RWPE1 (cell line): ENCODE data around the gene TGFBI.

Experiments used
- CTCF ChIA-PET: fragments of 350-600 bp; sonication (Branson Sonifier 250); formaldehyde crosslinking; extraction: SDS; loops from one replicate; lab custom pipeline; 2021; lab: Yijun Ruan, JAX
- POLR2A ChIA-PET: fragments of 400-600 bp; formaldehyde crosslinking; extraction: SDS; loops from one replicate; lab custom pipeline; 2020; ENCODE audit warnings: antibody characterized with exemption; ENCODE audit not compliant: low non-redundant PET; lab: Yijun Ruan, JAX
- DNase-seq: peaks from one replicate; pipeline ENCODE4 v3.0.0; 2012; ENCODE audit warnings: low spot score
- H3K27ac ChIP-seq: fragments of 450-650 bp; 2 replicates; pipeline ENCODE4 v1.5.1; 2017
- CTCF ChIP-seq: fragments of 450-650 bp; conservative IDR thresholded peaks from 2 replicates; pipeline ENCODE4 v1.5.1; 2017; ENCODE audit warnings: low read depth, mild to moderate bottlenecking

Gene TGFBI

GRCh38 chr5:136032564-136032963 lies 3.8 kb downstream of the TGFBI start:
- H3K27ac ChIP-seq, result peak overlapping the region; percentile 89
- no peak for TF ChIP-seq CTCF
- DNase-seq, result peak; percentile 82
- CTCF ChIA-PET, result interaction anchor here (0.5 to 0.7 kb wide), 3 partner anchors 23 to 559 kb away, joined by 3 to 6 read pairs (median 4); no protein-coding TSS in a partner anchor
- POLR2A ChIA-PET, result no interaction called here

- CTCF ChIA-PET, result interaction anchor here (0.5 to 1.1 kb wide), 3 partner anchors 22 to 560 kb away, joined by 3 to 6 read pairs (median 6); no protein-coding TSS in a partner anchor
- no peak for DNase-seq
- POLR2A ChIA-PET, result interaction anchor here (0.7 kb wide), 1 partner anchor 34 kb away, joined by 3 read pairs; no protein-coding TSS in a partner anchor
- TF ChIP-seq CTCF, result no peak
- peak overlapping the region; percentile 89 for H3K27ac ChIP-seq
Observed at GRCh38 chr5:136033234-136033633, 4.4 kb downstream of the TGFBI start.

GRCh38 chr5:136033848-136034247 lies 5.1 kb downstream of the TGFBI start:
- ChIA-PET CTCF (interaction anchor here (0.6 to 1.1 kb wide), 2 partner anchors 23 to 335 kb away, joined by 4 to 6 read pairs; no protein-coding TSS in a partner anchor), POLR2A (interaction anchor here (0.7 kb wide), 1 partner anchor 33 kb away, joined by 3 read pairs; no protein-coding TSS in a partner anchor)
- H3K27ac ChIP-seq, result peak overlapping the region; percentile 89
- no peak for TF ChIP-seq CTCF
- DNase-seq, result peak; percentile 87

GRCh38 chr5:136034492-136034891 lies 5.7 kb downstream of the TGFBI start:
- CTCF ChIA-PET, result interaction anchor here (0.6 to 1.1 kb wide), 3 partner anchors 23 to 591 kb away, joined by 4 to 6 read pairs (median 4); no protein-coding TSS in a partner anchor
- no peak for TF ChIP-seq CTCF
- peak overlapping the region; percentile 89 for H3K27ac ChIP-seq
- POLR2A ChIA-PET, result no interaction called here
- DNase-seq, result no peak

- peak overlapping the region; percentile 89 for H3K27ac ChIP-seq
- DNase-seq, result no peak
- TF ChIP-seq CTCF, result no peak
- ChIA-PET CTCF (interaction anchor here (0.7 kb wide), 1 partner anchor 591 kb away, joined by 4 read pairs; no protein-coding TSS in a partner anchor), POLR2A (no interaction called here)
Observed at GRCh38 chr5:136034984-136035383, 6.2 kb downstream of the TGFBI start.

- ChIA-PET CTCF (interaction anchor here (0.7 kb wide), 1 partner anchor 104 kb away, joined by 3 read pairs; no protein-coding TSS in a partner anchor), POLR2A (no interaction called here)
- H3K27ac ChIP-seq, result peak overlapping the region; percentile 89
- DNase-seq, result no peak
- TF ChIP-seq CTCF, result no peak
Observed at GRCh38 chr5:136035837-136036236, 7.0 kb downstream of the TGFBI start.
